Measurements from ENCODE around the gene CNTNAP2.

The CNTNAP2 gene

GRCh38 chr7:146619641-146620040 lies 503.0 kb downstream of the CNTNAP2 start:
- DNase-seq: no peak

DNA sequence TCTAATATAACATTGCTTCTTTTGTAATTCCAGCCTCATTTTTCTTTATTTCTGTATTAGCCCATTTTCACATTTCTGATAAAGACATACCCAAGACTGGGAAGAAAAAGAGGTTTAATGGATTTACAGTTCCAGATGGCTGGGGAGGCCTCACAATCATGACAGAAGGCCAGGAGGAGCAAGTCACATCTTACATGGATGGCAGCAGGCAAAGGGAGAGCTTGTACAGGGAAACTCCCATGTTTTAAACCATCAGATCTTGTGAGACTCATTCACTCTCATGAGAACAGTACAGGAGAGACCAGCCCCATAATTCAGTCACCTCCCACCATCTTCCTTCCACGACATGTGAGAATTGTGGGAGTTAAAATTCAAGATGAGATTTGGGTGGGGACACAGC lies 510.3 kb downstream of the CNTNAP2 start:
- no peak for DNase-seq

DNA sequence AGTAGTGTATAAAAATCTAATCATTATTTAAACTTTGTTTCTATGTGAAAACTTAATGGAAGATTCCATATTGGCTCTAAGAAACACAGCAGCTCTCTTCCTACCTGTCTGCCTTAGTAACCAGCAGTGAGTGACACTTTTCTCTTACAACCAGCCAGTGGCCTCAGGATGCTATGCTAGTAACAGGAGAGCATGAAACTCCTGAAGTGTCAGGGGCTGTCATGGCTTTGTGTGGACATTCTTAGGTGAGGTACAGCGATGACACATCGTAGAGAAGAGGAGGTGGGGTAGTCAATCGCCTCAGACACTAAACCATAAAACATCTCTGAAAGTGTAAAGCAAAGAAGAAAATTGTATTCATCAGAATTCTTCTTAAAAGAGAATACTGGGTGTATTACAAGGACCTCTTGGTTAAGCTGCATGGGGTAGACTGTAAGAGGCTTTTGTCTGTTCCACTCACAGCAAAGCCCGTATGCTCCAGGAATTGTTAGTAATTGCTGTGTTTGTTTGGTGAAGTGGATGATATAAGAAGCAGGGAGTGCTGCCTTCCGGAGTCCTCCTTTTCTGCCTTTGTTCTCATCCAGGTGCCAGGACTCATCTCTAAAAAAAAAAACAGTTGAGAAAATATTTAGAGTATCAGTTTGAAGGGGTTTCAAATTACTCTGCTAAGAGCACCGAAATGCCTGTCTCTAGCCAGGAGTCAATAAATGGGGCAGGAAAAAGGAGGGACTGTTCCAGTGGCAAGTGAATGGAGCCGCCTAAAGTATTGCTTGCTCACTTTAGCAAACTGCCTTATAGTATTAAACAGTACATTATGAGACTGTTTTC lies 518.8 kb downstream of the CNTNAP2 start:
- DNase-seq: no peak

DNA sequence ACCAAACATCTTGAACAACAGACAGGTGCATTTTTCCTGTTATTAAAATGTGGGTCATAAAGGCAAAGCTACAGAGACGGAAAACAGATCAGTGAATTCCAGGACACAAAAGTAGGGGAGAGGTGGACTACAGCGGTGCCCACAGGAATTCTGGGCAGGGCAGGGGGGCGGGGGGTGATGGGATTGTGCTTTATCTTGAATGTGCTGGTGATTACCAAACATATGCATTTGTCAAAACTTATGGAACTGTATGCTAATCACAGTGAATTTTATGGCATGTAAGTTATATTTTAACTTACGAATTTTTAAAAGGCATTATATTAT lies 519.4 kb downstream of the CNTNAP2 start:
- DNase-seq: no peak

DNA sequence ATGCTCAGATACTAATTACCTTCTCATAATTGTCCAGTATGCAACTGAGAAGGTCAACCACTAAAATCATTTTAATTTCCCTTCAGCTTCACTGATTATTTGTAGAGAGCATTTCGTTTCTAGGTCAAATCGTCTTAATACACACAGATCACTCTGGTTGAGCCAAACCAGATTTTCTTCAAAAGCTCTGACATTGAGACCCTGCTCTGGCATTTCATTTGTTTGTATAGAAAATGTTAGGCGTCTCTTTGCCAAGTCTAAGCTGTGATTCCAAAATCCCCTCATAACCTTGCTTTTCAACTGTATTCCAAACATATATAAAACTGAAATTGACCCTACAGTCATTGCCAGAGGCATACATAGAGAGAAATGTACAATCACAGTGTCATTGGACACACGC lies 520.0 kb downstream of the CNTNAP2 start:
- DNase-seq: no peak

DNA sequence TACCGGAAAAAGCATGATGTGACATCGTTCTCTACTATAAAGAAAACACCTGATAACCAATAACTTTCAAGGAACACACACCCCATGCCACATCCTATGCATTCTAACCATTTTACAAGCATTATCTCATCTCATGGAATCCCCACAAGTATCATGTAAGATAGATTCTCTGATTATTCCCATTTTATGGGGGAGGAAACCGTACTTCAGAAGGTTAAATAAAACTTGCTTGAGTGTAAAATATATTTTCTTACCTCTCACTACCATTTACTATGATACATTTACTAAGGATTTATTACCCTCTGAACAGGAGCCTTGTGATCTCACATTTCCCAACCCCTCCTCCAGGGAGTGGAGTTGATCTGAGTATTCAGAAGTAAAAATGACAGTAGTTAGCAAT lies 522.7 kb downstream of the CNTNAP2 start:
- no peak for DNase-seq

DNA sequence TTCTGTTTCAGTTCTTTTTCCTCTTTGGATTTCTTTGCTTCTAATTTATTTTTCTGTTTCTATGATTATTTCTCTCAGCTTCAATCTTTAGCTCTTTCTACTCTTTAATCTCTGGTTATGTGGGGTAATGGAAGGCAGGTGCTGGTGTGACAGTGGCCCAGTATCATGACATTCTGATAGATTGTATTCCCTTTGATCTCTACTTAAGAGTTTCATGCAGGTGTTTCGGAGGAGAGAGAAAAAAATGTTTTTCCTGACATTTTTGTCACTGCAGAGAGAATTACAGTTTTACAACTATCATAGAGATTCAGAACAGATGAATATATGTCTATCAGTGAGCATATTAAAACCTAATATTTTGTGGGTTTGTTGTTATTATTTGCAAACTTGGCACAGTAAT lies 524.9 kb downstream of the CNTNAP2 start:
- no peak for DNase-seq

- no peak for DNase-seq
These were observed 528.9 kb downstream of the CNTNAP2 start for GRCh38 chr7:146645383-146645976.

DNA sequence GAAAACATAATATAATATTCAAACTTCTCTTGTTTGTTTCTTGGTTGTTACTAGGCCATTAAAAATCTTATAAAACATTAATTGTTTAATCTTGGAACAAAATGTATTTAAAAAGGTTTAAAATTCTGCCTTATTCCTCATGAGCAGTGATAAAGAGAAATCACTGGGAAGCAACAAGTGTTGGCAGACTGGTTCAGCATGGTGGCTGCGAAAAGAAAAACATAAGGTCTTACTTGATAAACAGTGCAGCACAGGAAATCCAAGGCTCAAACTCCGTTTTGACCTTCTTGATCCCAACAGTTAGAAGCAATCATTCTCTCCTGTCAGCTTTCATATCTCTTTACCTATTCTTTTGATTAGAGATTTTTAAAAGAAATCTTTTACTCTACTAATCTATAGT lies 530.8 kb downstream of the CNTNAP2 start:
- no peak for DNase-seq

DNA sequence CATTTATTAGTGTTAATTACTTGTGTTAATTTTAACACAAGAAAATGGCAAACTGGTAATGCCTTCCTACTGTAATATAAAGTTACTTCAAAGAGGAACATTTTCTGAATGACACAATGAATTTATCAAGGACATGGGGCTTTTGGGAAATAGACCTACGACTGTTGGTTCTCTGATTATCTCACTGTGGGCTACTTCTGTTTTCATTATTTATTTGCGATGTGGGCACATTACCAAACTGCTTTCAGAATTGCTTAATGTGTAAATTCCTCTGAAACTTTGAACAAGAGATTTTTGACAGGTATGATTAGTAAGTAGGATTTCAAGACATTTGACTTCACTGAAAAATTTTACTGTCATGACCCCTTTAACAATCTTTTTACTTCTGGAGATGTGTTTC lies 535.6 kb downstream of the CNTNAP2 start:
- DNase-seq: no peak

GRCh38 chr7:146654048-146654447 lies 537.4 kb downstream of the CNTNAP2 start:
- peak; percentile 42 for DNase-seq

GRCh38 chr7:146655928-146656797 lies 539.6 kb downstream of the CNTNAP2 start:
- DNase-seq: peak; percentile 78

DNA sequence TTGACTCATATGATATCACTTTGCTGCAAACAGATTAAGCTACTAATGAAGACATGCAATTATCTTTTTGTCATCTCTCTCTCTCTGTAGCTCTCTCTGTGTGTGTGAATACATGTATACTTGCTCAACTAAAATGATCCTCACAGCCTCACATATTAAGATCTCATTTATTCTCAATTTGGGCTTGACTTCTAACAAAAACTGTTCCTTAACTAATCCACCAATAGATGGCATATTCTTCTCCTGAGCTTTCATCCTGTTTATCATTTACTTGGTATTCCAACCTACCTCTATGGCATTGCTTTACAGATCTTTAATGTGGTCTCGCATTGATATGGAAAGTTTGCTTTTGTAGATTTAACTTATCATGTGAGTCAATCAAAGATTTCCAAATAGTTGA lies 540.4 kb downstream of the CNTNAP2 start:
- DNase-seq: no peak

GRCh38 chr7:146658604-146659003 lies 542.0 kb downstream of the CNTNAP2 start:
- no peak for DNase-seq

DNA sequence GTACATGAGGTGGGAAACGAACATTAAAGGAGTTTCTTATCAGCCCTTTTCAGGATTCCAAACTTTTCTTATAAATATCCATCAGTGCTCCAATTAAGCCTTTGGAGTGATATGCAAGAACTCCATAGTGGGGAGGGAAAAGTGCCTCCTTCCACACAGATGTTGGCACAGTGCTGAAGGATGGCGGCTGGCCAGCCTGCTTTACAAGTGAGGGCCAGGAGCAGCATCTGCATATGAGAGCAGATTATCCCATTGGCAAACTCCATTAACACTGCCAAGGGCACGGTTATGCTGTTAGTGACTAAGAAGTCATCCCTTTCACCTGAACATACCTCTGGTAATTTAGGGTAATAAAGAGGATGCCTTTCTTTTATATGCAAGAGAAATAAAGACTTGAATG lies 543.1 kb downstream of the CNTNAP2 start:
- DNase-seq: no peak

- DNase-seq: no peak
These were observed 544.2 kb downstream of the CNTNAP2 start for GRCh38 chr7:146660839-146661238.

DNA sequence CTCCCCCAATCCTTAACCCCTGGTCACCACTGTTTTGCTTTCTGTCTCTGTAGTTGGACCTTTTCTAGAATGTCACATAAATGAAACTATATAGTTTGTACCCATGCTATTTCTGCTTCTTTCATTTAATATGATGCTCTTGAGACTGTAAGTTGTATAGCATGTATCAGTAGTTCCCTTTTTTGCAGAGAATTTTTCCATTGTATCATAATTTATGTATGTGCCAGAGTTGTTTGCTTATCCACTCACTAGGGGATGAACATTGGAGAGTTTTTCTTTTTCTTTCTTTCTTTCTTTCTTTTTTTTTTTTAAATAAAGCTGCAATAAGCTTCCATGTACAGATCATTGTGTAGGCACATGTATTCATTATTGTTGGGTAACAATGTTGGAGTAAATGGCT lies 544.8 kb downstream of the CNTNAP2 start:
- DNase-seq: no peak

DNA sequence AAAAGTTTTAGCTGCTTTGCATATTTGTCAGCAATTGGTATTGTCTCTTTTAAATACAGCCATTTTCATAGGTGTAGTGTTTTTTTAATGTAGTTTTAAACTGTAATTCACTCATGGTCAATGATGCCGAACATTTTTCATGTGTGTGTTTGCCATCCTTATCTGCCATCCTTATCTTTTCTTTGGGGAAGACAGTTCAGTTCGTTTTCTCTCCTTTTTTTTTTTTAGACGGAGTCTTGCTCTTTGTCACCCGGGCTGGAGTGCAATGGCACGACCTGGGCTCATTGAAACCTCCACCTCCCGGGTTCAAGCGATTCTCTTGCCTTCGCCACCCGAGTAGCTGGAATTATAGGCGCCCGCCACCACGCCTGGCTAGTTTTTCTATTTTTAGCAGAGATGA lies 545.3 kb downstream of the CNTNAP2 start:
- DNase-seq: no peak

GRCh38 chr7:146665023-146665422 lies 548.4 kb downstream of the CNTNAP2 start:
- DNase-seq: no peak

DNA sequence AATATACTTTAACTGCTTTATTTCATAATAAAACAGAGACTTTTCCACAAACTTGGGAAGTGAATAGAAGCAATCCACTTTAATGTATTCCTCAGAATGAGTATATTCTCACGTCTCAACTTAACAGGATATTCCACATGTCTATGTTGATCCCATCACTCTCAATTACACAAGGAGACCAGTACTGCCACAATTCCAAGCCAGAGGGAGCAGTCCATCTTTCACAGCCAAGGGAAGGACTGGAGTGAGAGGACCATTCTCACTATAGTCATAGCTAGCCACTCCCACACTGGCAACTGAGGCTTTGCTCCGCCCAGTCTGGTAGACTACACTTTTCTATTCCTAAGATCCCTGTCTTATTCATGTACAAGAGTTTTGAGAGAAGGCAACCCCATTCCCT lies 553.9 kb downstream of the CNTNAP2 start:
- no peak for DNase-seq

GRCh38 chr7:146681487-146681886 lies 564.9 kb downstream of the CNTNAP2 start:
- DNase-seq: no peak

DNA sequence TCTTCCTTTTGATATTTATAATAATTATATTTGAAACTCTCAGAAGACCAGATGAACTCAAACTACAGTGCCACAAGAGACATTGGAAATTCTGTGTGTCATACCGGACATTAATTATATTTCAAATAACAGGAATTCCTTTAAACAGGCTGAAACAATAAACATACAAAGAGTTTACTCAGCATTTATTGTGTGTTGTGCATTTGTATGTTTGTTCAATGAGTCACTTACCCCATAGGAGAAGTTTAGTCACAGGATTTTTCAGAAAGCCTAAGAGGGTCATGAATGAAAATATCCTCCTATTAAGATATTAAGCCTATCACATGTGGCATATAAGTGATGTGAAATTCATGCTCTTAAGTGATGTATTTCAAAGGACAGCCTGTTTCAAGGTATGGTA lies 566.8 kb downstream of the CNTNAP2 start:
- peak; percentile 4 for DNase-seq

GRCh38 chr7:146690987-146691386 lies 574.4 kb downstream of the CNTNAP2 start:
- DNase-seq: no peak
